ENCODE results near the gene RAD9A.

Gene RAD9A

DNA sequence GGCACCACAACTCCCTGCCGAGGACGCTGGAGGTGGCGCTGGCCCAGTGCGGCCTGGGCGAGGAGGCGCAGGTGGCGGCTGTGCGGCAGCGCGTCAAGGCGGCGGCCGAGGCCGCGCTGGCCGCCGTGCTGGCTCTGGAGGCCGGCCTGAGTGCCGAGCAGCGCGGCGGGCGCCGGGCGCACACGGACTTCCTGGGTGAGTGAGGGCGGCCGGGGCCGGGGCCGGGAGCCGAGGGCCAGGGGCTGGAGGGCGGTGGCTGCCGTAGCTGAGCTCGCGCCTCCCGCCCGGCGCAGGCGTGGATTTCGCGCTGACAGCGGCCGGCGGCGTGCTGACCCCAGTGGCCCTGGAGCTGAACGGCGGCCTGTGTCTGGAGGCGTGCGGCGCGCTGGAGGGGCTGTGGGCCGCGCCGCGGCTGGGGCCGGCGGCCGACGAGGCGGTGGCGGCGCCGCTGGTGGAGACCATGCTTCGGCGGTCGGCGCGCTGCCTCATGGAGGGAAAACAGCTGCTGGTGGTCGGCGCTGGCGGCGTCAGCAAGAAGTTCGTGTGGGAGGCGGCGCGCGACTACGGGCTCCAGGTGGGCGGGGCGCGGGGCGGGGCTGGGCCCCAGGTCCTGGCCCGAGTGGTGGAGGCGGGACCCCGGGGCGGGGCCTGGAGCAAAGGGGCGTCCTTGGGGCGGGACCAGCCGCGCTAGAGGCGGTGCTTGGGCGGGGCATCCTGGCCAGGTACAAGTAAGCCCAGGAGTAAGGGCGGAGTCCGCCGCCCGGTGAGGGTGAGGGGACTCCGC is 29.1 kb downstream of the RAD9A start:
- peaks cover 46% of the 10 kb centered on the region for H3K4me1 ChIP-seq (ENCODE audit: control insufficient read depth, insufficient read depth, low read depth, low read length)
- peak overlapping the region; percentile 35 for H4K91ac ChIP-seq (ENCODE audit: low read length)
- peak overlapping the region; percentile 40 for H2BK5ac ChIP-seq (ENCODE audit: low read depth, low read length, poor library complexity, severe bottlenecking)
- H2AK5ac ChIP-seq (ENCODE audit: low read length, severe bottlenecking) = peak overlapping the region; percentile 27
- H3K27me3 ChIP-seq (ENCODE audit: control insufficient read depth in 1 of 2, insufficient read depth in 1 of 2, low read length in 2 of 2) = peaks cover 0 to 15% of the 10 kb centered on the region in 2 experiments
- peaks cover 8% of the 10 kb centered on the region for H3K79me1 ChIP-seq (replicated peaks; ENCODE audit: low read length, poor library complexity, severe bottlenecking)
- H2BK120ac ChIP-seq (ENCODE audit: low read depth, low read length) = no peak overlapping the region
- peaks cover 0 to 17% of the 10 kb centered on the region in 2 experiments for H3K36me3 ChIP-seq (ENCODE audit: control insufficient read depth in 1 of 2, insufficient read depth in 2 of 2, low read depth in 1 of 2, low read length in 2 of 2)
- peak; percentile 91 for DNase-seq
- no peak overlapping the region for H3K27ac ChIP-seq (ENCODE audit: low read length, poor library complexity, severe bottlenecking)
- H2BK12ac ChIP-seq (ENCODE audit: low read length in 2 of 2) = peak overlapping the region in 1 of 2 experiments; percentile 49
- peak overlapping the region in 1 of 2 experiments; percentile 53 for H3K4ac ChIP-seq (ENCODE audit: low read depth in 1 of 2, low read length in 2 of 2)
- H3K4me2 ChIP-seq (ENCODE audit: low read length, poor library complexity, severe bottlenecking) = peak overlapping the region; percentile 80
- peak overlapping the region; percentile 81 for H2BK15ac ChIP-seq (ENCODE audit: low read depth, poor library complexity, severe bottlenecking)
- WGBS = 1% methylated on average over 86 of the region's 97 CpGs
- H3K18ac ChIP-seq (ENCODE audit: low read depth in 1 of 2, low read length in 2 of 2) = peak overlapping the region; percentile 81 to 94
- H4K8ac ChIP-seq (ENCODE audit: low read length) = peak overlapping the region; percentile 73
- no peaks in the 10 kb centered on the region for H3K9me3 ChIP-seq (ENCODE audit: control insufficient read depth, low read length)
- H3K9ac ChIP-seq (ENCODE audit: low read length) = peak overlapping the region; percentile 64
- peak overlapping the region; percentile 84 for H2AFZ ChIP-seq (ENCODE audit: low read depth, low read length)
- H3K14ac ChIP-seq (ENCODE audit: low read length in 2 of 2) = peak overlapping the region in 1 of 2 experiments; percentile 86
- H3K23ac ChIP-seq (ENCODE audit: low read length in 2 of 2) = peak overlapping the region in 1 of 2 experiments; percentile 29
- peak overlapping the region; percentile 70 to 73 for H3K4me3 ChIP-seq (ENCODE audit: insufficient read depth in 1 of 2, low read depth in 1 of 2, low read length in 2 of 2)

GRCh38 chr11:67421430-67422031 is 29.7 kb downstream of the RAD9A start:
- Histone ChIP-seq H3K79me1 (replicated peaks; ENCODE audit: low read length, poor library complexity, severe bottlenecking) (peaks cover 8% of the 10 kb centered on the region), H2BK120ac (ENCODE audit: low read depth, low read length) (no peak overlapping the region), H3K4ac (ENCODE audit: low read depth in 1 of 2, low read length in 2 of 2) (peak overlapping the region in 1 of 2 experiments; percentile 63), H3K18ac (ENCODE audit: low read depth in 1 of 2, low read length in 2 of 2) (peak overlapping the region in 1 of 2 experiments; percentile 43), H2BK5ac (ENCODE audit: low read depth, low read length, poor library complexity, severe bottlenecking) (no peak overlapping the region), H3K36me3 (ENCODE audit: control insufficient read depth in 1 of 2, insufficient read depth in 2 of 2, low read depth in 1 of 2, low read length in 2 of 2) (peaks cover 0 to 17% of the 10 kb centered on the region in 2 experiments), H3K9ac (ENCODE audit: low read length) (no peak overlapping the region), H3K4me3 (ENCODE audit: insufficient read depth in 1 of 2, low read depth in 1 of 2, low read length in 2 of 2) (peak overlapping the region in 1 of 2 experiments; percentile 47), H4K91ac (ENCODE audit: low read length) (no peak overlapping the region), H3K27me3 (ENCODE audit: control insufficient read depth in 1 of 2, insufficient read depth in 1 of 2, low read length in 2 of 2) (peaks cover 0 to 8% of the 10 kb centered on the region in 2 experiments), H2BK12ac (ENCODE audit: low read length in 2 of 2) (no peak overlapping the region), H2AK5ac (ENCODE audit: low read length, severe bottlenecking) (no peak overlapping the region), H4K8ac (ENCODE audit: low read length) (peak overlapping the region; percentile 73), H3K14ac (ENCODE audit: low read length in 2 of 2) (no peak overlapping the region), H3K27ac (ENCODE audit: low read length, poor library complexity, severe bottlenecking) (no peak overlapping the region), H2BK15ac (ENCODE audit: low read depth, poor library complexity, severe bottlenecking) (peak overlapping the region; percentile 36), H3K4me2 (ENCODE audit: low read length, poor library complexity, severe bottlenecking) (peak overlapping the region; percentile 57), H3K4me1 (ENCODE audit: control insufficient read depth, insufficient read depth, low read depth, low read length) (peaks cover 40% of the 10 kb centered on the region), H3K9me3 (ENCODE audit: control insufficient read depth, low read length) (no peaks in the 10 kb centered on the region), H3K23ac (ENCODE audit: low read length in 2 of 2) (no peak overlapping the region), H2AFZ (ENCODE audit: low read depth, low read length) (peak overlapping the region; percentile 70)
- DNase-seq = no peak
- WGBS = 75% methylated on average over 22 of the region's 22 CpGs

- DNase-seq = no peak
- Histone ChIP-seq H2BK5ac (ENCODE audit: low read depth, low read length, poor library complexity, severe bottlenecking) (no peak overlapping the region), H3K23ac (ENCODE audit: low read length in 2 of 2) (no peak overlapping the region), H2AFZ (ENCODE audit: low read depth, low read length) (no peak overlapping the region), H4K8ac (ENCODE audit: low read length) (no peak overlapping the region), H3K9ac (ENCODE audit: low read length) (no peak overlapping the region), H3K4me1 (ENCODE audit: control insufficient read depth, insufficient read depth, low read depth, low read length) (peaks cover 41% of the 10 kb centered on the region), H3K79me1 (replicated peaks; ENCODE audit: low read length, poor library complexity, severe bottlenecking) (peaks cover 8% of the 10 kb centered on the region), H2AK5ac (ENCODE audit: low read length, severe bottlenecking) (no peak overlapping the region), H3K36me3 (ENCODE audit: control insufficient read depth in 1 of 2, insufficient read depth in 2 of 2, low read depth in 1 of 2, low read length in 2 of 2) (peaks cover 0 to 17% of the 10 kb centered on the region in 2 experiments), H3K27ac (ENCODE audit: low read length, poor library complexity, severe bottlenecking) (no peak overlapping the region), H3K4me2 (ENCODE audit: low read length, poor library complexity, severe bottlenecking) (no peak overlapping the region), H2BK15ac (ENCODE audit: low read depth, poor library complexity, severe bottlenecking) (no peak overlapping the region), H2BK12ac (ENCODE audit: low read length in 2 of 2) (no peak overlapping the region), H3K4ac (ENCODE audit: low read depth in 1 of 2, low read length in 2 of 2) (no peak overlapping the region), H3K14ac (ENCODE audit: low read length in 2 of 2) (no peak overlapping the region), H3K18ac (ENCODE audit: low read depth in 1 of 2, low read length in 2 of 2) (no peak overlapping the region), H4K91ac (ENCODE audit: low read length) (peak overlapping the region; percentile 70), H3K9me3 (ENCODE audit: control insufficient read depth, low read length) (no peaks in the 10 kb centered on the region), H2BK120ac (ENCODE audit: low read depth, low read length) (no peak overlapping the region), H3K4me3 (ENCODE audit: insufficient read depth in 1 of 2, low read depth in 1 of 2, low read length in 2 of 2) (no peak overlapping the region), H3K27me3 (ENCODE audit: control insufficient read depth in 1 of 2, insufficient read depth in 1 of 2, low read length in 2 of 2) (peaks cover 0 to 3% of the 10 kb centered on the region in 2 experiments)
- 84% methylated on average over 6 of the region's 6 CpGs for WGBS
These were observed 31.1 kb downstream of the RAD9A start for GRCh38 chr11:67422891-67423290.

DNA sequence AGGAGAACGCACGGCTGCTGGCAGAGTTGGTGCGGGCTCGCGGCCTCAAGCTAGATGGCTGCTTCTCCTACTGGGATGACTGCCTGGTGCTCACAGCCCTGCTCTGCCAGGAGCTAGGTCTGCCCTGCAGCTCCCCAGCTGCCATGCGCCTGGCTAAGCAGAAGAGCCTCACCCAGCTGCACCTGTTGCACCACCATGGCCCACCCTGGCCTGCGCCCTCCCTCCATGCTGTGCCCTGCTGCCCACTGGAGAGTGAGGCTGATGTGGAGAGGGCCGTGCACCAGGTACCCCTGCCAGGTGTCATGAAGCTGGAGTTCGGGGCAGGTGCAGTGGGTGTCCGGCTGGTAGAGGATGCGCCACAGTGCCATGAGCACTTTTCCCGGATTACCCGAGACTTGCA is 31.7 kb downstream of the RAD9A start:
- peaks cover 0 to 17% of the 10 kb centered on the region in 2 experiments for H3K36me3 ChIP-seq (ENCODE audit: control insufficient read depth in 1 of 2, insufficient read depth in 2 of 2, low read depth in 1 of 2, low read length in 2 of 2)
- H3K23ac ChIP-seq (ENCODE audit: low read length in 2 of 2) = no peak overlapping the region
- no peaks in the 10 kb centered on the region for H3K27me3 ChIP-seq (ENCODE audit: control insufficient read depth in 1 of 2, insufficient read depth in 1 of 2, low read length in 2 of 2)
- H3K9me3 ChIP-seq (ENCODE audit: control insufficient read depth, low read length) = no peaks in the 10 kb centered on the region
- H4K91ac ChIP-seq (ENCODE audit: low read length) = no peak overlapping the region
- no peak overlapping the region for H2BK12ac ChIP-seq (ENCODE audit: low read length in 2 of 2)
- 95% methylated on average over 13 of the region's 13 CpGs for WGBS
- no peak overlapping the region for H3K4ac ChIP-seq (ENCODE audit: low read depth in 1 of 2, low read length in 2 of 2)
- peaks cover 8% of the 10 kb centered on the region for H3K79me1 ChIP-seq (replicated peaks; ENCODE audit: low read length, poor library complexity, severe bottlenecking)
- H3K18ac ChIP-seq (ENCODE audit: low read depth in 1 of 2, low read length in 2 of 2) = no peak overlapping the region
- peak overlapping the region in 1 of 2 experiments; percentile 1 for H3K4me3 ChIP-seq (ENCODE audit: insufficient read depth in 1 of 2, low read depth in 1 of 2, low read length in 2 of 2)
- no peak overlapping the region for H3K4me2 ChIP-seq (ENCODE audit: low read length, poor library complexity, severe bottlenecking)
- H3K27ac ChIP-seq (ENCODE audit: low read length, poor library complexity, severe bottlenecking) = no peak overlapping the region
- H3K14ac ChIP-seq (ENCODE audit: low read length in 2 of 2) = no peak overlapping the region
- H3K4me1 ChIP-seq (ENCODE audit: control insufficient read depth, insufficient read depth, low read depth, low read length) = peaks cover 38% of the 10 kb centered on the region
- H2BK120ac ChIP-seq (ENCODE audit: low read depth, low read length) = no peak overlapping the region
- H4K8ac ChIP-seq (ENCODE audit: low read length) = no peak overlapping the region
- H2AK5ac ChIP-seq (ENCODE audit: low read length, severe bottlenecking) = no peak overlapping the region
- no peak overlapping the region for H3K9ac ChIP-seq (ENCODE audit: low read length)
- no peak overlapping the region for H2BK5ac ChIP-seq (ENCODE audit: low read depth, low read length, poor library complexity, severe bottlenecking)
- no peak overlapping the region for H2AFZ ChIP-seq (ENCODE audit: low read depth, low read length)
- H2BK15ac ChIP-seq (ENCODE audit: low read depth, poor library complexity, severe bottlenecking) = no peak overlapping the region
- no peak for DNase-seq
